Measurements from ENCODE around the gene ADAMTS17. TPM values are rescaled to one million over a fixed set of nuclear protein-coding genes. Genes with fewer than 3 reads are reported as not detected.

ADAMTS17 gene
- total and polyA plus RNA-seq, 4 donors: 0.28 to 46.9 (median 9.1) TPM

GRCh38 chr15:100194996-100195395, 146.8 kb downstream of the ADAMTS17 start:
- TF ChIP-seq CTCF (IDR thresholded peaks at IDR 0.05; ENCODE audit: low read depth, low read length, missing input control): no peak
- no peak for TF ChIP-seq EGR1 (IDR thresholded peaks at IDR 0.05; ENCODE audit: low read depth in 2 of 2)
- TF ChIP-seq REST (IDR thresholded peaks at IDR 0.05): no peak
- no peak for TF ChIP-seq RAD21 (IDR thresholded peaks at IDR 0.05)
- TF ChIP-seq NR2F2 (IDR thresholded peaks at IDR 0.05): no peak
- TF ChIP-seq ZBTB33 (IDR thresholded peaks at IDR 0.05): no peak
- no peak for TF ChIP-seq GABPA (IDR thresholded peaks at IDR 0.05 in 1 of 2, conservative IDR thresholded peaks at IDR 0.05 in 1 of 2)
- no peak for DNase-seq (ENCODE audit: low spot score)

GRCh38 chr15:100193277-100193860, 148.4 kb downstream of the ADAMTS17 start:
- WGBS: 97% methylated on average over 21 of the region's 21 CpGs
- DNase-seq (ENCODE audit: low spot score): no peak
- TF ChIP-seq JUND (IDR thresholded peaks at IDR 0.05): no peak
- no peak for TF ChIP-seq REST (IDR thresholded peaks at IDR 0.05)
- TF ChIP-seq ATF3 (IDR thresholded peaks at IDR 0.05): no peak
- TF ChIP-seq RAD21 (IDR thresholded peaks at IDR 0.05): no peak
- TF ChIP-seq HNF4A (conservative IDR thresholded peaks at IDR 0.05): no peak
- TF ChIP-seq TAF1 (conservative IDR thresholded peaks at IDR 0.05): no peak
- TF ChIP-seq FOXA2 (IDR thresholded peaks at IDR 0.05): no peak
- no peak for TF ChIP-seq NR2F2 (IDR thresholded peaks at IDR 0.05)
- no peak for TF ChIP-seq FOXA1 (IDR thresholded peaks at IDR 0.05)
- TF ChIP-seq HNF4G (IDR thresholded peaks at IDR 0.05): no peak
- TF ChIP-seq ZBTB33 (IDR thresholded peaks at IDR 0.05): no peak
- no peak for TF ChIP-seq GABPA (IDR thresholded peaks at IDR 0.05 in 1 of 2, conservative IDR thresholded peaks at IDR 0.05 in 1 of 2)
- TF ChIP-seq CTCF (IDR thresholded peaks at IDR 0.05; ENCODE audit: low read depth, low read length, missing input control): no peak

More at GRCh38 chr15:100194996-100195395, 146.8 kb downstream of the ADAMTS17 start:
- Histone ChIP-seq H3K36me3 (ENCODE audit: control insufficient read depth in 4 of 4, insufficient read depth in 3 of 4, low read depth in 1 of 4, low read length in 3 of 4) (peaks cover 0 to 4% (median 0%) of the 10 kb centered on the region in 4 donors), H3K4me3 (ENCODE audit: low read depth in 1 of 3, low read length in 3 of 3) (no peak overlapping the region), H3K27ac (ENCODE audit: low read depth in 1 of 2, low read length in 2 of 2) (no peak overlapping the region), H3K4me1 (ENCODE audit: control insufficient read depth in 4 of 4, insufficient read depth in 4 of 4, low read length in 3 of 4) (no peaks in the 10 kb centered on the region), H3K27me3 (ENCODE audit: control insufficient read depth in 4 of 4, insufficient read depth in 4 of 4, low read length in 3 of 4) (no peaks in the 10 kb centered on the region), H3K9ac (ENCODE audit: low read depth in 1 of 2, low read length in 2 of 2) (no peak overlapping the region), H3K9me3 (ENCODE audit: control insufficient read depth in 4 of 4, low read length in 3 of 4) (no peaks in the 10 kb centered on the region)
- WGBS: 96% methylated on average over 10 of the region's 10 CpGs

More at GRCh38 chr15:100193277-100193860, 148.4 kb downstream of the ADAMTS17 start:
- Histone ChIP-seq H3K27ac (ENCODE audit: low read depth in 1 of 2, low read length in 2 of 2) (no peak overlapping the region), H3K4me3 (ENCODE audit: low read depth in 1 of 3, low read length in 3 of 3) (no peak overlapping the region), H3K9me3 (ENCODE audit: control insufficient read depth in 4 of 4, low read length in 3 of 4) (no peaks in the 10 kb centered on the region), H3K36me3 (ENCODE audit: control insufficient read depth in 4 of 4, insufficient read depth in 3 of 4, low read depth in 1 of 4, low read length in 3 of 4) (peaks cover 0 to 4% (median 0%) of the 10 kb centered on the region in 4 donors), H3K4me1 (ENCODE audit: control insufficient read depth in 4 of 4, insufficient read depth in 4 of 4, low read length in 3 of 4) (no peaks in the 10 kb centered on the region), H3K27me3 (ENCODE audit: control insufficient read depth in 4 of 4, insufficient read depth in 4 of 4, low read length in 3 of 4) (no peaks in the 10 kb centered on the region), H3K9ac (ENCODE audit: low read depth in 1 of 2, low read length in 2 of 2) (no peak overlapping the region)
